NCI-H146 (cell line): ENCODE measurements around the gene THSD7B.
"Not testable (repeated sequence)": the region's sequence is repeated elsewhere in the genome, so short reads cannot be mapped to it uniquely, and the experiment has no call there.

Source experiments
- DNase-seq: peaks from one replicate; lab custom pipeline; 2025; lab: John Stamatoyannopoulos, UW

The THSD7B gene

GRCh38 chr2:137049518-137049917 is 284.2 kb downstream of the THSD7B start:
- no peak for DNase-seq

- no peak for DNase-seq
Measured at GRCh38 chr2:137050949-137051348, 285.6 kb downstream of the THSD7B start.

DNA sequence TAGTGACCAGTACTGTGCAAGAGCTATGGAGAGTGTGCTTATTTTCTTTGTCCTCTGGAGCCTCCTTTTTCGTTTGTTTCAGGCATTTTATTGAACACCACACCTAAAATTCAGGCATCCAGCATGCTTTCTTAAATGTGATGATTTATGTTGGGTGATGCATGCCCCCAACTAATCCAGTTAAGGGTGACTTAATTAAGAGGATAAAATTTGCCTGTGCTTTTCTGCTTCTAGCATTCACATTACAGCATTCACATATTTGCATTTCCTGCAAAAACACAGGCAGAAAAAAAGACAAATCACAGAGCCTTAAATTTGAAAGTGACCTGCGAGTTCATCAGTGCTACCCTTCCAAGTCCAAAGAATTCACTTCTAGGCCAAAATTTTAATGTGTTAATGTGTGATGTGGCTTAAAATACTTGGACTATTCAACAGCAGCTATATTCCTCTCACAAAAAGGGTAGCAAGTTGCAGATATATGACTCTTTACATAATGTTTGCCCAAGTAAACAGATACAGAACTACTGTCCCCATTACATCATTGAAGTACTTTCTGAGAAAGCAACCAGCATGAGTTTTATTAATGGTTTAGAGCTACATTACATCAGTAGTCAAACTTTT is 286.5 kb downstream of the THSD7B start:
- DNase-seq: no peak

DNA sequence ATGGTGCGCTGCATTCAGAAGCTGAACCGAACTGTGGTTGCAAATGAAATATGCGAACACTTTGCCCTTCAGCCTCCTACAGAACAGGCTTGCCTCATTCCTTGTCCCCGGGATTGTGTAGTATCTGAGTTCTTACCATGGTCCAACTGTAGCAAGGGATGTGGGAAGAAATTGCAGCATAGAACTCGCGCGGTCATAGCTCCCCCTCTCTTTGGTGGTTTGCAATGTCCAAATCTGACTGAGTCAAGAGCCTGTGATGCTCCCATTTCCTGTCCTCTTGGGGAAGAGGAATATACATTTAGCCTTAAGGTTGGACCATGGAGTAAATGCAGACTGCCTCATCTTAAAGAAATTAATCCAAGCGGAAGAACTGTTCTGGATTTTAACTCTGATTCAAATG is 291.4 kb downstream of the THSD7B start:
- no peak for DNase-seq

DNA sequence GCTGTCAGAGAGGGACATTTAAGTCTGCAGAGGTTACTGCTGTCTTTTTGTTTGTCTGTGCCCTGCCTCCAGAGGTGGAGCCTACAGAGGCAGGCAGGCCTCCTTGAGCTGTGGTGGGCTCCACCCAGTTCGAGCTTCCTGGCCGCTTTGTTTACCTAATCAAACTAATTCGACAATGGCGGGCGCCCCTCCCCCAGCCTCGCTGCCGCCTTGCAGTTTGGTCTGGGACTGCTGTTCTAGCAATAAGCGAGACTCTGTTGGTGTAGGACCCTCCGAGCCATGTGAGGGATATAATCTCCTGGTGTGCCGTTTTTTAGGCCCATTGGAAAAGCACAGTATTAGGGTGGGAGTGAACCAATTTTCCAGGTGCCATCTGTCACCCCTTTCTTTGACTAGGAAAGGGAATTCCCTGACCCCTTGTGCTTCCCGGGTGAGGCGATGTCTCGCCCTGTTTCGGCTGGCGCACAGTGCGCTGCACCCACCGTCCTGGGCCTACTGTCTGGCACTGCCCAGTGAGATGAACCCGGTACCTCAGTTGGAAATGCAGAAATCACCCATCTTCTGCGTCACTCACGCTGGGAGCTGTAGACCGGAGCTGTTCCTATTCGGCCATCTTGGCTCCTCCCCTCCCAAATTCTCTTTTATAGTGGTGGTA is 310.9 kb downstream of the THSD7B start:
- not testable (repeated sequence) for DNase-seq

GRCh38 chr2:137091704-137092103 is 326.4 kb downstream of the THSD7B start:
- no peak for DNase-seq

- no peak for DNase-seq
Measured at GRCh38 chr2:137093116-137093515, 327.8 kb downstream of the THSD7B start.

GRCh38 chr2:137096187-137096586 is 330.8 kb downstream of the THSD7B start:
- DNase-seq: no peak

DNA sequence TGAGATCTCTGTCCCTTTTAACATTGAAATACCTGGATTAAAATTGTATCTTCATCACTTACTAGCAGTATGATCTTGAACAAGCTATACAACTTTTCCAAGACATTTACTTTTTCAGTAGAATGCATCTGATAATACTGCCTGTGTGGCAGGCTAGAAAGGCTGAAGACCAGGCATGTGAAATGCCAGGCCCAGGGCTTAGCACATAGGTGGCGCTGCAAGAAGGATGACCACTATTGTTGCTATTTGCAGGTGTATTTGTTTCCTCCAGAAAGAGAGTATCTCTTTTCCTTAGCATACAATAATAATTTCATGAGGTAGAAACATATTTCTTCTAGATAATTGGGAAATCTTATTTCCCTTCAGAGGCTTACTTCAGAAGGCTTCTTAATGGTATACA is 331.3 kb downstream of the THSD7B start:
- DNase-seq: no peak

- not testable (repeated sequence) for DNase-seq
Measured at GRCh38 chr2:137101814-137102213, 336.5 kb downstream of the THSD7B start.

DNA sequence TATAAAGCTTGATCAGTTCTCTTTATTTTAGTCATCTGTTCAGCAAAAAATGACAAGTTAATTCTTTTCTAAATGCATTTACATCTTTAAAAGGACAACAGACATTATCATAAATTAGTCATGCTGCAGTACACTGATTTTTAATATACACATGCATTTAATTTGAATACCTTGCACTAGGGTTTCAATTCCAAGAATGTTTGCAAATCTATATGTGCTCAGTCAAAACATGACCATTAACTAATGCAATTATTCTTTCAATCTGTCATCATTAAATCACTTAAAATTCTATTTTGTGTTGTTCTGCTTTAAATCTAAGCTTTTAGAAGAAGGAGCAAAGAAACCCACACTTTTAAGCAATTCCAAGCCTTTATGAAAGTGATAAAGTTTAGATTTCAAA is 342.6 kb downstream of the THSD7B start:
- no peak for DNase-seq

- DNase-seq: no peak
Measured at GRCh38 chr2:137111896-137112295, 346.6 kb downstream of the THSD7B start.

- no peak for DNase-seq
Measured at GRCh38 chr2:137115081-137115794, 349.9 kb downstream of the THSD7B start.

- no peak for DNase-seq
Measured at GRCh38 chr2:137115795-137116089, 350.4 kb downstream of the THSD7B start.

GRCh38 chr2:137117385-137117784 is 352.0 kb downstream of the THSD7B start:
- DNase-seq: no peak

GRCh38 chr2:137118140-137118539 is 352.8 kb downstream of the THSD7B start:
- no peak for DNase-seq

DNA sequence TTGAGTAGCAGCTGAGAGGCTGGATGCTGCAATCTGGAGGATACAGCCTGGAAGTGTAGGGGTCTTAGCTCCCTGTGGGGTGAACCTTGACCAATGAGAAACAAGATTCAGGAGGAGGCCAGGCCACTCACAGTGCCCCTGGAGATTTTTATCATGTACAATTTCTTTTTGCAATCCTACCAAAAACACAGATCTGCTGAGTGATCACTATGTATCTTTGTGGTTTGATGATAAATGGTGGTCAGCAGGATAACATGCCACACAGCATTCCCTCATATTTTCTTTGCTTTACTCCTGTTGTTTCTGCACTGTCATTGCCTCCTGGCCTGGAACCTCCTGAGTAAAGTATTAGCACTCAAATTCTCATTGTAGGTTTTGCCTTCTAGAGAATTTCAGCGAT is 357.9 kb downstream of the THSD7B start:
- no peak for DNase-seq

- no peak for DNase-seq
Measured at GRCh38 chr2:137133225-137133624, 367.9 kb downstream of the THSD7B start.

- no peak for DNase-seq
Measured at GRCh38 chr2:137138263-137138662, 372.9 kb downstream of the THSD7B start.

DNA sequence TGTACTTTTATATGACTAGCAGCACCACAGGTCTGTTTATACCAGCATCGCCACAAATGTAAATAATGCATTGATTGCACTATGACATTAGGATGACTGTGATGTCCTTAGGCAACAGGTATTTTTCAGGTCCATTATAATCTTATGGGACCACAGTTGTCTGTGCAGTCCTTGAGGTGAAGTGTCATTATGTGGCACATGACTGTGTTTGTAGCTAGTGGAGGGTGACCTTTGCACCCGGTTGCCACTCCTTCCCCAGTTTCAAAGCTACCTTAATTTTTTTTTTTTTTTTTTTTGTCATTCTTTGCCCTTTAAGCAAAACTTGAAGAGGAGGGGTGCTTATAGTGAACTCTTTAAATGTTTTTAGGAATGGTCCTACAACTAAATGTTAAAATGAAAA is 386.4 kb downstream of the THSD7B start:
- no peak for DNase-seq

GRCh38 chr2:137154946-137155345 is 389.6 kb downstream of the THSD7B start:
- DNase-seq: no peak

GRCh38 chr2:137155356-137156104 is 390.2 kb downstream of the THSD7B start:
- no peak for DNase-seq
